WI38 (cell line): ENCODE data around the gene CAPN14.

Source experiments
- H3K4me3 ChIP-seq: 2 replicates; pipeline ENCODE4 v1.5.1; 2011; ENCODE audit warnings: low read depth, mild to moderate bottlenecking, control low read depth, low read length
- TF ChIP-seq, protein P1 (sequence below): IDR thresholded peaks from 2 replicates; pipeline ENCODE4 v1.5.1; 2012; ENCODE audit warnings: low read depth, mild to moderate bottlenecking, control low read depth, low read length

The CAPN14 gene

GRCh38 chr2:31217465-31218200 is at the start of gene CAPN14:
Gene CAPN14, minus strand, starts transcription at chr2:31217515. Its CDS starts 12,068 bp downstream, at chr2:31205447.
- H3K4me3 ChIP-seq: no peak within 1 kb of the TSS
- TF ChIP-seq, protein P1, sequence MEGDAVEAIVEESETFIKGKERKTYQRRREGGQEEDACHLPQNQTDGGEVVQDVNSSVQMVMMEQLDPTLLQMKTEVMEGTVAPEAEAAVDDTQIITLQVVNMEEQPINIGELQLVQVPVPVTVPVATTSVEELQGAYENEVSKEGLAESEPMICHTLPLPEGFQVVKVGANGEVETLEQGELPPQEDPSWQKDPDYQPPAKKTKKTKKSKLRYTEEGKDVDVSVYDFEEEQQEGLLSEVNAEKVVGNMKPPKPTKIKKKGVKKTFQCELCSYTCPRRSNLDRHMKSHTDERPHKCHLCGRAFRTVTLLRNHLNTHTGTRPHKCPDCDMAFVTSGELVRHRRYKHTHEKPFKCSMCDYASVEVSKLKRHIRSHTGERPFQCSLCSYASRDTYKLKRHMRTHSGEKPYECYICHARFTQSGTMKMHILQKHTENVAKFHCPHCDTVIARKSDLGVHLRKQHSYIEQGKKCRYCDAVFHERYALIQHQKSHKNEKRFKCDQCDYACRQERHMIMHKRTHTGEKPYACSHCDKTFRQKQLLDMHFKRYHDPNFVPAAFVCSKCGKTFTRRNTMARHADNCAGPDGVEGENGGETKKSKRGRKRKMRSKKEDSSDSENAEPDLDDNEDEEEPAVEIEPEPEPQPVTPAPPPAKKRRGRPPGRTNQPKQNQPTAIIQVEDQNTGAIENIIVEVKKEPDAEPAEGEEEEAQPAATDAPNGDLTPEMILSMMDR: no peak

DNA sequence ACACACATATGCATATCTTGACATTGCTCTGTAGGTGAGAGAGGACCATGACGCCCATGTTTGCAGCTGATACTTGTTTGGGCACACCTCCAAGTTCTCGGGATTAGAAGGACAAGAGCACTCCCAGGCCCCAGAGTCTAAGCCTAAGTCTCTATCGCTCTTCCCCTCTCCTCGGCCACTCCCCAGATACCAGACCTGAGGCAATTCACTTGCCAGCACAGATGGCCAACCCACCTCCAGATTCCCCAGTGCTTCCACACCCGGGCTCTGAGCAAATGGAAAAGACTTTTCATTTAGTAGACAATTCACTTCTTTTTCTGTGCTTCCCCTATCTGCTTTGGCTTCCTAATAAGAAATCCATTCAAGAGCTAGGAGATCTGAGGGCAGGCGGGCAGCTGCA is 49.5 kb upstream of the CAPN14 start:
- H3K4me3 ChIP-seq: no peak overlapping the region
- TF ChIP-seq, protein P1: no peak

- H3K4me3 ChIP-seq: no peak overlapping the region
- TF ChIP-seq, protein P1: no peak
These were observed 47.9 kb upstream of the CAPN14 start for GRCh38 chr2:31265234-31265633.

DNA sequence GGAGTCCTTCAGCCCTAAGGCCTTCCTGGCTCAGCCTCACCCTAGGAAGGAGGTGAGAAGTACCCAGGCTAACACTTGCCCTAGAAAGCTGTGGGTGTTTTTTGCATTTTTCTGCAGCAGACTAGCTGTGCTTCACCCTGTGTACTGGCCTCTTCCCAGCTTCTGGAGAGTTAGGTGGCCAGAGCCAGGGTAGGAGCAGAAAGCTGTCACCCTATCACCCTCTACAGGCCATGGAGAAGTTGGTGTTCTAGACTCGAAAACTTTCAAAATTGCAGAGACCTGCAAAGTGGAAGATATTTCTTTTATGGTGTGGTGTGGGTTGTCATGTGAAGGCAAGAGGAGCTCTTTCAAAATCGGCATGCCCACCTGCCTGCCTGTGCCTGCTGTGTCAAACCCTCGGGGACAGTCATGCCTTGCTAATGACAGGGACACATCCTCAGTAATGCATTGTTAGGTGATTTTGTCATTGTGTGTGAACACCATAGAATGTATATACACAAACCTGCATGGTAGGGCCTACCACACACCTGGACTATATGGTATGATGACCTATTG is 46.4 kb upstream of the CAPN14 start:
- TF ChIP-seq, protein P1: no peak
- H3K4me3 ChIP-seq: no peak overlapping the region

DNA sequence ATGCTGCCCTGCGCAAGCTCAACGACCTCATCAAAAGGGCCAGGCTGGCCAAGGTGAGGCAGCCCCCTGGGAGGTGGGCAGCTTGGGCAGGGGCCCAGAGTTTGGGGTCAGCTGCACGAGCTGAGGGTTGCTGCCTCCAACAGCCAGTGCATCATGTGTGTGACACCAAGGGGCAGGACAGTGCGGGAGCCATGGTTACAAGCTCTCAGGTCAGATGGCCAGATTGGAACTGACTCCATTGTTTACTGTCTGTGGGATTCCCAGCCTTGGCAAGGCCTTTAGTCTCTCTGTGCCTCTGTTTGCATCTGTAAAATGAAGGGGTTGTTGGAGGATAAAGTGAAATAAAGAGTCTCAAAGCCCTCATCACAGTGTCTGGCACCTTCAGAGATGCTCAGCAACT is 43.6 kb upstream of the CAPN14 start:
- TF ChIP-seq, protein P1: no peak

DNA sequence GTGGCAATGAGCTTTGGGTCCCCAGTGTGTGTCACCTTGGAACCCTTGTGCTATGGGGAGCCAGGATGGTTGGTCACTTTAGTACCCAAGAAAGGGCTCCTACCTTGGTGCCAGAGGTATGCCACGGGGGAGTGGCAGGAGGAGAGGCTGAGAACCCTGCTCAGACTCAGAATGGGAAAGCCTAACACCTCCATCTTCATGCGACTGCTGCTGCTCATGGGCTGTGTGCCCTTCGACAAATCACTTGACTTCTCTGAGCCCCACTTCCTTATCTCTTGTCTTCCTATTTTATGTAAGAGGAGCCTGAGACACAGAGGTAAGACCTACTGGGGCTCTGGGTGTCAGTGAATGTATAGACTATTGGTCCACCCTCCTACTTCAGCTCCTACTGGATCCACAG is 41.8 kb upstream of the CAPN14 start:
- TF ChIP-seq, protein P1: no peak
- H3K4me3 ChIP-seq: no peak overlapping the region

More for the DNA sequence above, 43.6 kb upstream of the CAPN14 start:
- H3K4me3 ChIP-seq: no peak overlapping the region

GRCh38 chr2:31258351-31258750 is 41.0 kb upstream of the CAPN14 start:
- TF ChIP-seq, protein P1: no peak
- no peak overlapping the region for H3K4me3 ChIP-seq
